AG04449 (cell line): ENCODE data around the gene WNT6.
A peak's percentile ranks its signal among the peaks of the same experiment; 100 is the strongest.

Experiments
- CTCF ChIA-PET: fragments of 350-600 bp; formaldehyde crosslinking; extraction: SDS; loops from one replicate; lab custom pipeline; 2021; ENCODE audit warnings: antibody characterized with exemption; lab: Yijun Ruan, JAX
- POLR2A ChIA-PET: fragments of 400-600, 350-600 bp; formaldehyde crosslinking; extraction: SDS; loops from one replicate; lab custom pipeline; 2020; ENCODE audit warnings: antibody characterized with exemption, inconsistent platforms; lab: Yijun Ruan, JAX
- DNase-seq: peaks from one replicate; pipeline ENCODE4 v3.0.0-alpha.2; 2010; ENCODE audit warnings: low read depth, low spot score
- H3K4me3 ChIP-seq: 2 replicates; pipeline ENCODE4 v1.5.1; 2011; ENCODE audit warnings: low read depth, mild to moderate bottlenecking, control low read depth, low read length
- CTCF ChIP-seq: IDR thresholded peaks from one replicate; pipeline ENCODE4 v1.5.1; 2011; ENCODE audit warnings: mild to moderate bottlenecking, moderate library complexity, low read length, control low read depth, inconsistent platforms; ENCODE audit not compliant: insufficient read depth; ENCODE audit errors: missing control alignments

WNT6 gene

DNA sequence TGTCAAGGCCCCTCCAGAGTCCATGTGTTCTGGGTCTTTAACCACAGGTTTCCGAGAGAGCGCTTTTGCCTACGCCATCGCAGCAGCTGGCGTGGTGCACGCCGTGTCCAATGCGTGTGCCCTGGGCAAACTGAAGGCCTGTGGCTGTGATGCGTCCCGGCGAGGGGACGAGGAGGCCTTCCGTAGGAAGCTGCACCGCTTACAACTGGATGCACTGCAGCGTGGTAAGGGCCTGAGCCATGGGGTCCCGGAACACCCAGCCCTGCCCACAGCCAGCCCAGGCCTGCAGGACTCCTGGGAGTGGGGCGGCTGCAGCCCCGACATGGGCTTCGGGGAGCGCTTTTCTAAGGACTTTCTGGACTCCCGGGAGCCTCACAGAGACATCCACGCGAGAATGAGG is 30.3 kb downstream of the WNT6 start:
- DNase-seq, result no peak
- POLR2A ChIA-PET, result no interaction called here
- CTCF ChIA-PET, result interaction anchor here (16.3 kb wide), 1 partner anchor 10 kb away, joined by 453 read pairs; the partner anchor contains the start of gene WNT10A
- H3K4me3 ChIP-seq, result no peak overlapping the region
- no peak for TF ChIP-seq CTCF

DNA sequence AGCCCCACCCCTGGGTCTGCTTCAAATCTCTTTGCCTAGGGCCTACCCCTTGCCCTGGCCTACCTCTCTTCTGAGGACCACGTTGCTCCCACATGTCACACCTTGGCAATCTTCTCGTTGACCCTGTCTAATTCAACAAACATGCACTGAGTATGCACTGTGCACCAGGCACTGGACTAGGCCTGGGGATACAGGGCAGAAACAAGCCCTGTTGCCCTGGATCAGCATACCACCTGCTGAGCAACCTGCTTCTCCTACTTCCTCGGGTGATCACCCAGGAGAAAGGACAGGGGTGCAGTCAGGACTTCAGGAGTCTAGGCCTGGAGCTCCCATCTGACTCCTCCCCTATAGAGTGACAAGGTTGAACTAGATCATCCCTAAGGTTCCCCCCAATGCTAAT is 30.8 kb downstream of the WNT6 start:
- POLR2A ChIA-PET, result no interaction called here
- CTCF ChIA-PET, result interaction anchor here (16.3 kb wide), 1 partner anchor 10 kb away, joined by 453 read pairs; the partner anchor contains the start of gene WNT10A
- DNase-seq, result no peak

GRCh38 chr2:218891275-218892135 is 31.9 kb downstream of the WNT6 start:
- no peak for TF ChIP-seq CTCF
- no peak for DNase-seq
- CTCF ChIA-PET, result interaction anchor here (0.8 to 16.3 kb wide), 6 partner anchors 10 to 40 kb away, joined by 3 to 453 read pairs (median 4); partner anchors contain the start of gene WNT10A
- no peak overlapping the region for H3K4me3 ChIP-seq
- POLR2A ChIA-PET, result no interaction called here

More for the DNA sequence above, 30.8 kb downstream of the WNT6 start:
- H3K4me3 ChIP-seq, result no peak overlapping the region
- TF ChIP-seq CTCF, result no peak

DNA sequence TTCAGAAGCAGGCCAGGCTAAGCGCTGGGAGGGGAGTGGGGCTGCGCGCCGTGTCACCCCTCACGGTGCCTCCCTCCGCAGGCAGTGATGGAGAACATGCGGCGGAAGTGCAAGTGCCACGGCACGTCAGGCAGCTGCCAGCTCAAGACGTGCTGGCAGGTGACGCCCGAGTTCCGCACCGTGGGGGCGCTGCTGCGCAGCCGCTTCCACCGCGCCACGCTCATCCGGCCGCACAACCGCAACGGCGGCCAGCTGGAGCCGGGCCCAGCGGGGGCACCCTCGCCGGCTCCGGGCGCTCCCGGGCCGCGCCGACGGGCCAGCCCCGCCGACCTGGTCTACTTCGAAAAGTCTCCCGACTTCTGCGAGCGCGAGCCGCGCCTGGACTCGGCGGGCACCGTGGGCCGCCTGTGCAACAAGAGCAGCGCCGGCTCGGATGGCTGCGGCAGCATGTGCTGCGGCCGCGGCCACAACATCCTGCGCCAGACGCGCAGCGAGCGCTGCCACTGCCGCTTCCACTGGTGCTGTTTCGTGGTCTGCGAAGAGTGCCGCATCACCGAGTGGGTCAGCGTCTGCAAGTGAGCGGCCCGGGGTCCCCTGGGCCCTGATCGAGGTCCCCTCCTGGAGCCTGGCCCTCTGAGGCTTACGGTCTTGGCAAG is 33.2 kb downstream of the WNT6 start:
- CTCF ChIA-PET, result interaction anchor here (1.3 to 16.3 kb wide), 4 partner anchors 9 to 38 kb away, joined by 3 to 453 read pairs (median 4); partner anchors contain the start of gene WNT10A
- peak; percentile 48 for TF ChIP-seq CTCF
- H3K4me3 ChIP-seq, result peak overlapping the region; percentile 33
- POLR2A ChIA-PET, result no interaction called here
- DNase-seq, result no peak

GRCh38 chr2:218893349-218894150 is 33.9 kb downstream of the WNT6 start:
- ChIA-PET CTCF (interaction anchor here (1.0 to 16.3 kb wide), 4 partner anchors 8 to 16 kb away, joined by 3 to 453 read pairs (median 4); partner anchors contain the start of gene WNT10A), POLR2A (no interaction called here)
- peak overlapping the region; percentile 33 for H3K4me3 ChIP-seq
- no peak for DNase-seq
- no peak for TF ChIP-seq CTCF
